Neural cell (in vitro differentiated cells): ENCODE data around the gene PBX4. TPM values are rescaled to one million over a fixed set of nuclear protein-coding genes. Genes with fewer than 3 reads are reported as not detected.

ENCODE experiments used
- H2AFZ ChIP-seq: fragments of 200-600, 300-800 bp; sonication (generic), shearing (Covaris generic); 2 replicates; pipeline ENCODE4 v1.6.0; 2014; ENCODE audit warnings: low read depth, mild to moderate bottlenecking, antibody characterized with exemption, low read length, moderate library complexity
- H3F3A ChIP-seq: fragments of 200-600 bp; shearing (Covaris generic); 2 replicates; pipeline ENCODE4 v1.6.1; 2016; ENCODE audit warnings: mild to moderate bottlenecking, moderate library complexity, mixed read lengths, antibody characterized with exemption, low read length; ENCODE audit not compliant: insufficient read depth, poor library complexity, severe bottlenecking
- H3K27ac ChIP-seq: fragments of 200-600, 300-800 bp; sonication (generic), shearing (Covaris generic); 2 replicates; pipeline ENCODE4 v1.5.1; 2014; ENCODE audit warnings: mild to moderate bottlenecking, low read length, moderate library complexity
- H3K27me3 ChIP-seq: fragments of 300-800, 200-600 bp; sonication (generic), shearing (Covaris generic); 2 replicates; pipeline ENCODE4 v1.6.0; 2014; ENCODE audit warnings: mild to moderate bottlenecking, low read depth, low read length, moderate library complexity; ENCODE audit not compliant: insufficient read depth
- H3K36me3 ChIP-seq: fragments of 300-800, 200-600 bp; sonication (generic), shearing (Covaris generic); 2 replicates; pipeline ENCODE4 v1.5.1; 2014; ENCODE audit warnings: mild to moderate bottlenecking, antibody characterized with exemption, low read length, moderate library complexity; ENCODE audit not compliant: insufficient read depth
- H3K4me2 ChIP-seq: fragments of 300-800, 200-600 bp; sonication (generic), shearing (Covaris generic); 2 replicates; pipeline ENCODE4 v1.6.0; 2014; ENCODE audit warnings: mild to moderate bottlenecking, low read length
- H3K4me3 ChIP-seq: fragments of 300-800, 200-600 bp; sonication (generic), shearing (Covaris generic); 2 replicates; pipeline ENCODE4 v1.5.1; 2014; ENCODE audit warnings: mild to moderate bottlenecking, low read length, moderate library complexity
- H3K79me2 ChIP-seq: fragments of 200-600 bp; shearing (Covaris generic); replicated peaks from 2 replicates; pipeline ENCODE4 v1.6.0; 2014; ENCODE audit warnings: mild to moderate bottlenecking, low read length, moderate library complexity; ENCODE audit not compliant: insufficient read depth
- H3K9ac ChIP-seq: fragments of 300-800, 200-600 bp; sonication (generic), shearing (Covaris generic); 2 replicates; pipeline ENCODE4 v1.6.1; 2016; ENCODE audit warnings: mild to moderate bottlenecking, low read length, mixed read lengths
- H3K9me2 ChIP-seq: fragments of 200-600 bp; shearing (Covaris generic); 2 replicates; pipeline ENCODE4 v1.6.1; 2016; ENCODE audit warnings: mild to moderate bottlenecking, low read length, mixed read lengths; ENCODE audit not compliant: insufficient read depth
- H3K9me3 ChIP-seq: fragments of 200-600, 300-800 bp; sonication (generic), shearing (Covaris generic); 2 replicates; pipeline ENCODE4 v1.6.1; 2016; ENCODE audit warnings: mild to moderate bottlenecking, mixed run types, low read length, moderate library complexity, mixed read lengths
- H4K20me1 ChIP-seq: fragments of 200-600 bp; shearing (Covaris generic); 2 replicates; pipeline ENCODE4 v1.6.1; 2016; ENCODE audit warnings: mild to moderate bottlenecking, mixed run types; ENCODE audit not compliant: insufficient read depth
- CTCF ChIP-seq: fragments of 450-650 bp; IDR thresholded peaks from 2 replicates; pipeline ENCODE4 v1.5.1; 2014; ENCODE audit warnings: antibody characterized with exemption, mild to moderate bottlenecking, moderate library complexity; ENCODE audit not compliant: poor library complexity, severe bottlenecking
- EP300 ChIP-seq: fragments of 450-650 bp; conservative IDR thresholded peaks from 2 replicates; pipeline ENCODE4 v1.6.1; 2014; ENCODE audit warnings: antibody characterized with exemption, mild to moderate bottlenecking, moderate library complexity; ENCODE audit not compliant: poor library complexity, severe bottlenecking
- EZH2 ChIP-seq: fragments of 200-600, 300-800 bp; shearing (Covaris generic), sonication (generic); IDR thresholded peaks from 2 replicates; pipeline ENCODE4 v1.6.1; 2014; ENCODE audit warnings: antibody characterized with exemption, low read length, borderline replicate concordance, mild to moderate bottlenecking; ENCODE audit not compliant: insufficient read depth, poor library complexity, severe bottlenecking
- MXI1 ChIP-seq: fragments of 450-650 bp; conservative IDR thresholded peaks from 2 replicates; pipeline ENCODE4 v1.6.1; 2014; ENCODE audit warnings: antibody characterized with exemption, mild to moderate bottlenecking; ENCODE audit not compliant: poor library complexity, severe bottlenecking
- POLR2AphosphoS5 ChIP-seq: IDR thresholded peaks from 2 replicates; pipeline ENCODE4 v1.6.1; 2012
- RAD21 ChIP-seq: fragments of 450-650 bp; conservative IDR thresholded peaks from 2 replicates; pipeline ENCODE4 v1.6.1; 2014; ENCODE audit warnings: antibody characterized with exemption, mild to moderate bottlenecking, moderate library complexity
- SMC3 ChIP-seq: fragments of 450-650 bp; conservative IDR thresholded peaks from 2 replicates; pipeline ENCODE4 v1.6.1; 2014; ENCODE audit warnings: antibody characterized with exemption, mild to moderate bottlenecking, moderate library complexity; ENCODE audit not compliant: poor library complexity
- TAF1 ChIP-seq: IDR thresholded peaks from 2 replicates; pipeline ENCODE4 v1.6.1; 2012; ENCODE audit warnings: low read depth
- polyA plus RNA-seq: library from polyadenylated mRNA; depleted of rRNA; stranded (reverse); fragments of >200 nt; gene quantifications from 2 replicates; pipeline ENCODE4 v1.2.3, GENCODE V29; 2014
- TF ChIP-seq, protein P1 (sequence below): IDR thresholded peaks from 2 replicates; pipeline ENCODE4 v1.6.1; 2012; ENCODE audit warnings: borderline replicate concordance

Gene PBX4
- polyA plus RNA-seq, 1 donor from 2014 or later: 7.5 TPM

GRCh38 chr19:19655641-19656343, 37.3 kb upstream of the PBX4 start:
- no peak overlapping the region for H2AFZ ChIP-seq
- H3K9ac ChIP-seq: no peak overlapping the region
- H3K9me3 ChIP-seq: no peaks in the 10 kb centered on the region
- H3K27me3 ChIP-seq: no peaks in the 10 kb centered on the region
- no peak for TF ChIP-seq TAF1
- H3K9me2 ChIP-seq: no peaks in the 10 kb centered on the region
- H3K79me2 ChIP-seq: no peaks in the 10 kb centered on the region
- H3K4me3 ChIP-seq: no peak overlapping the region
- H3K27ac ChIP-seq: no peak overlapping the region
- H3K36me3 ChIP-seq: no peaks in the 10 kb centered on the region
- no peak overlapping the region for H3K4me2 ChIP-seq
- H3F3A ChIP-seq: no peaks in the 10 kb centered on the region
- no peaks in the 10 kb centered on the region for H4K20me1 ChIP-seq

DNA sequence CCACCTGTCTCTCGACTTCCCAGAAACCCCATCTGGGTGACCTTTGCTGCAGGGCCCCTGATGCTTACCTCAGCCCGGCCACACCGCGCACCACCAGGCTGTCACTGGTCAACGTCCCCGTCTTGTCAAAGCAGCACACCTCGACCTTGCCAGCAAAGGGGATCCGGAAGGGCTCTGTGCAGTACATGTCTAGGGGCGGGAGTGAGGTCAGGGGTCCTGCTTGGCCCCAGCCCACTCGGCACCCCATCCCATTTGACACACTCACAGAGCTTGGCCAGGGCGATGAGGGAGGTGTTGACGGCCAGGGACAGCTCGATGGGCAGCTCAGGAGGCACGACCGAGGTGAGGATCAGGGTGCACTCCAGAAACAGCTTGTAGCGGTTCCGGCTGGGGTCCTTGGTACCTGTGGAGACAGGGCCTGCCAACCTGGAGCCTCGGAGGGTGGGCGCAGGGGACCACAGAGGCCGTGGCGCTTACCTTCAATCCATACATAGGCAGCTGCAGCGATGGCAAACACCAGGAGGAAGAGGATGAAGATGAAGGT, 36.6 kb upstream of the PBX4 start:
- Histone ChIP-seq H3K4me2 (no peak overlapping the region), H4K20me1 (no peaks in the 10 kb centered on the region), H3F3A (no peaks in the 10 kb centered on the region), H3K9ac (no peak overlapping the region), H3K79me2 (no peaks in the 10 kb centered on the region), H3K4me3 (no peak overlapping the region), H2AFZ (no peak overlapping the region), H3K9me3 (no peaks in the 10 kb centered on the region), H3K27ac (no peak overlapping the region), H3K27me3 (no peaks in the 10 kb centered on the region), H3K36me3 (no peaks in the 10 kb centered on the region), H3K9me2 (no peaks in the 10 kb centered on the region)
- TF ChIP-seq MXI1: no peak
- no peak for TF ChIP-seq POLR2AphosphoS5
- TF ChIP-seq, protein P1, sequence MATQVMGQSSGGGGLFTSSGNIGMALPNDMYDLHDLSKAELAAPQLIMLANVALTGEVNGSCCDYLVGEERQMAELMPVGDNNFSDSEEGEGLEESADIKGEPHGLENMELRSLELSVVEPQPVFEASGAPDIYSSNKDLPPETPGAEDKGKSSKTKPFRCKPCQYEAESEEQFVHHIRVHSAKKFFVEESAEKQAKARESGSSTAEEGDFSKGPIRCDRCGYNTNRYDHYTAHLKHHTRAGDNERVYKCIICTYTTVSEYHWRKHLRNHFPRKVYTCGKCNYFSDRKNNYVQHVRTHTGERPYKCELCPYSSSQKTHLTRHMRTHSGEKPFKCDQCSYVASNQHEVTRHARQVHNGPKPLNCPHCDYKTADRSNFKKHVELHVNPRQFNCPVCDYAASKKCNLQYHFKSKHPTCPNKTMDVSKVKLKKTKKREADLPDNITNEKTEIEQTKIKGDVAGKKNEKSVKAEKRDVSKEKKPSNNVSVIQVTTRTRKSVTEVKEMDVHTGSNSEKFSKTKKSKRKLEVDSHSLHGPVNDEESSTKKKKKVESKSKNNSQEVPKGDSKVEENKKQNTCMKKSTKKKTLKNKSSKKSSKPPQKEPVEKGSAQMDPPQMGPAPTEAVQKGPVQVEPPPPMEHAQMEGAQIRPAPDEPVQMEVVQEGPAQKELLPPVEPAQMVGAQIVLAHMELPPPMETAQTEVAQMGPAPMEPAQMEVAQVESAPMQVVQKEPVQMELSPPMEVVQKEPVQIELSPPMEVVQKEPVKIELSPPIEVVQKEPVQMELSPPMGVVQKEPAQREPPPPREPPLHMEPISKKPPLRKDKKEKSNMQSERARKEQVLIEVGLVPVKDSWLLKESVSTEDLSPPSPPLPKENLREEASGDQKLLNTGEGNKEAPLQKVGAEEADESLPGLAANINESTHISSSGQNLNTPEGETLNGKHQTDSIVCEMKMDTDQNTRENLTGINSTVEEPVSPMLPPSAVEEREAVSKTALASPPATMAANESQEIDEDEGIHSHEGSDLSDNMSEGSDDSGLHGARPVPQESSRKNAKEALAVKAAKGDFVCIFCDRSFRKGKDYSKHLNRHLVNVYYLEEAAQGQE: no peak
- TF ChIP-seq CTCF: no peak
- TF ChIP-seq SMC3: no peak
- TF ChIP-seq RAD21: no peak
- no peak for TF ChIP-seq EP300
- no peak for TF ChIP-seq EZH2
- no peak for TF ChIP-seq TAF1
